ENCODE data around the gene THRB. TPM values are rescaled to one million over a fixed set of nuclear protein-coding genes. Genes with fewer than 3 reads are reported as not detected.

Gene THRB
- total RNA-seq, 2 donors from 2014 or later = 6.7 to 6.9 TPM

GRCh38 chr3:24487325-24488262, 7.1 kb downstream of the THRB start:
- H3K4me1 ChIP-seq = peaks cover 10% of the 10 kb centered on the region
- H3K27ac ChIP-seq = no peak overlapping the region
- TF ChIP-seq CTCF (IDR thresholded peaks at IDR 0.05) = no peak
- TF ChIP-seq POLR2A (IDR thresholded peaks at IDR 0.05) = no peak
- H3K27me3 ChIP-seq = no peaks in the 10 kb centered on the region
- H3K4me3 ChIP-seq = no peak overlapping the region
- intact Hi-C loops (cut with DNase I) = no loop called here
- DNase-seq (no peak), ATAC-seq (no peak)
- H3K9me3 ChIP-seq = no peaks in the 10 kb centered on the region
- H3K36me3 ChIP-seq (replicated peaks in 1 of 2; ENCODE audit: insufficient read depth in 1 of 2, low read depth in 2 of 2) = no peaks in the 10 kb centered on the region

- Histone ChIP-seq H3K4me3 (no peak overlapping the region), H3K27ac (no peak overlapping the region), H3K27me3 (no peaks in the 10 kb centered on the region), H3K4me1 (peaks cover 10% of the 10 kb centered on the region), H3K9me3 (no peaks in the 10 kb centered on the region), H3K36me3 (replicated peaks in 1 of 2; ENCODE audit: insufficient read depth in 1 of 2, low read depth in 2 of 2) (no peaks in the 10 kb centered on the region)
- TF ChIP-seq CTCF (IDR thresholded peaks at IDR 0.05) (no peak), POLR2A (IDR thresholded peaks at IDR 0.05) (no peak)
- 92 to 96% methylated on average over 1 of the region's 1 CpG for WGBS, 2 donors
- ATAC-seq (no peak), DNase-seq (no peak)
- intact Hi-C loops (cut with DNase I) = no loop called here
Observed at GRCh38 chr3:24485511-24485910, 9.1 kb downstream of the THRB start.

DNA sequence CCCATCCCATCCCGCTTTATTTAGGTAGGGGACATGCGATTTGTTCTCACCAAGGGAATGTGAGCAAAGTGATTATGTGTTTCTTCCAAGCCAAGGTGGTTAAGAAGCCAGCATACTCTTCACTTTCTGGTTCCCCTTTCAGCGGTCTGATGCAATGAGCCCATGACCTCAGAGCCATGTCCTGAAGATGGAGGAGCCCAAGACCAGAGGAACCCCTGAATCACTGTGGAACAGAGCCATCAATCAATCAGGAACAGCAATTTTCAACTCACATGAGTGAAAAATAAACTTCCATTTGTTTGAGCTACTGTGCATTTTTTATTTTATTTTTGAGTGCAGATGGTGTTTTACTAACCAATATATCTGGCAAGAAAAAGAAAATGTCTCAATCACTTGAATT, 10.8 kb downstream of the THRB start:
- H3K27ac ChIP-seq = no peak overlapping the region
- WGBS, 2 donors = 88 to 91% methylated on average over 3 of the region's 3 CpGs
- no peaks in the 10 kb centered on the region for H3K4me1 ChIP-seq
- DNase-seq = peak in 1 of 4 donors; percentile 41
- no peaks in the 10 kb centered on the region for H3K9me3 ChIP-seq
- intact Hi-C loops (cut with DNase I) = no loop called here
- no peaks in the 10 kb centered on the region for H3K36me3 ChIP-seq (replicated peaks in 1 of 2; ENCODE audit: insufficient read depth in 1 of 2, low read depth in 2 of 2)
- TF ChIP-seq POLR2A (IDR thresholded peaks at IDR 0.05) = no peak
- TF ChIP-seq CTCF (IDR thresholded peaks at IDR 0.05) = no peak
- ATAC-seq = no peak
- H3K27me3 ChIP-seq = no peaks in the 10 kb centered on the region
- no peak overlapping the region for H3K4me3 ChIP-seq

DNA sequence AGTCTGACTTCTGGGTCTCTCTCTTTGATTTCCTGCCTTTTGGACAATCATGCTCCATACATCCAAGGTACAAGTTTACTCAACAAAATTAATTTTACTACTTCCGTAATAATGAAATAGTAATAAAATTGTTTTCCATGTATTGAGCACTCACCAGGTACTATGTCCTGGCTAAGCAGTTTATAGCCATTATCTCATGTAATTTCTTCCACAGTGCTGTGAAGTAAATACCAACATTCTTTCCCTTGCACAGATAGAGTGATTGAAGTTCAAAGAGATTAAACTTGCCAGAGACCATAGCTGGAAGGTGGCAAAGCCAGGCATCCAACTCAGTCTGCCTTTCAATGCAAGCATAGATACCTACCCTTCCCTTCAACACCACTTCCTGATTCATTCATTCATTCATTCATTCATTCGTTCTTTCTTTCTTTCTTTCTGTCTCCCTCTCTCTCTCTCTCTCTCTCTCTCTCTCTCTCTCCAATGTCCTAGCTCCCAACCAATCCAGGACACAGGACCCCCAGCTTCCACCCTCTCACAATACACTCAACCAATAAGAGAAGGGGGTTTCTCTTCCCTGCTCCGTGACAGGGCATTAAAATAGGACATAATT, 12.4 kb downstream of the THRB start:
- no peak for DNase-seq
- intact Hi-C loops (cut with DNase I) = no loop called here
- ATAC-seq = no peak
- Histone ChIP-seq H3K36me3 (replicated peaks in 1 of 2; ENCODE audit: insufficient read depth in 1 of 2, low read depth in 2 of 2) (no peaks in the 10 kb centered on the region), H3K4me3 (no peak overlapping the region), H3K9me3 (no peaks in the 10 kb centered on the region), H3K27ac (no peak overlapping the region), H3K27me3 (no peaks in the 10 kb centered on the region), H3K4me1 (no peaks in the 10 kb centered on the region)
- WGBS, 2 donors = 81 to 87% methylated on average over 3 of the region's 3 CpGs
- no peak for TF ChIP-seq POLR2A (IDR thresholded peaks at IDR 0.05)
- TF ChIP-seq CTCF (IDR thresholded peaks at IDR 0.05) = no peak
